ENCODE data around the gene PHACTR1.
"Not testable (repeated sequence)": the region's sequence is repeated elsewhere in the genome, so short reads cannot be mapped to it uniquely, and the experiment has no call there.

The PHACTR1 gene

GRCh38 chr6:13147782-13148181 lies 431.2 kb downstream of the PHACTR1 start:
- no peak for DNase-seq (ENCODE audit: low read depth, low spot score)
- no peak overlapping the region for H3K4me3 ChIP-seq (ENCODE audit: low read depth, low read length)
- in situ Hi-C loops (cut with HindIII; ENCODE audit: low sequenced_read_pairs), result no loop called here
- TF ChIP-seq CTCF (IDR thresholded peaks at IDR 0.05; ENCODE audit: low read depth, low read length), result no peak

GRCh38 chr6:13152764-13153163 lies 436.2 kb downstream of the PHACTR1 start:
- TF ChIP-seq CTCF (IDR thresholded peaks at IDR 0.05; ENCODE audit: low read depth, low read length), result no peak

GRCh38 chr6:13156381-13156780 lies 439.8 kb downstream of the PHACTR1 start:
- DNase-seq (ENCODE audit: low read depth, low spot score), result peak; percentile 32
- no peak for TF ChIP-seq CTCF (IDR thresholded peaks at IDR 0.05; ENCODE audit: low read depth, low read length)
- in situ Hi-C loops (cut with HindIII; ENCODE audit: low sequenced_read_pairs), result no loop called here
- no peak overlapping the region for H3K4me3 ChIP-seq (ENCODE audit: low read depth, low read length)

More at GRCh38 chr6:13152764-13153163, 436.2 kb downstream of the PHACTR1 start:
- no peak for DNase-seq (ENCODE audit: low read depth, low spot score)
- no peak overlapping the region for H3K4me3 ChIP-seq (ENCODE audit: low read depth, low read length)
- in situ Hi-C loops (cut with HindIII; ENCODE audit: low sequenced_read_pairs), result no loop called here

- no peak for DNase-seq (ENCODE audit: low read depth, low spot score)
- H3K4me3 ChIP-seq (ENCODE audit: low read depth, low read length), result no peak overlapping the region
- in situ Hi-C loops (cut with HindIII; ENCODE audit: low sequenced_read_pairs), result no loop called here
- TF ChIP-seq CTCF (IDR thresholded peaks at IDR 0.05; ENCODE audit: low read depth, low read length), result no peak
Measured at GRCh38 chr6:13157293-13157692, 440.7 kb downstream of the PHACTR1 start.

GRCh38 chr6:13159300-13159699 lies 442.7 kb downstream of the PHACTR1 start:
- DNase-seq (ENCODE audit: low read depth, low spot score), result no peak
- no peak overlapping the region for H3K4me3 ChIP-seq (ENCODE audit: low read depth, low read length)
- TF ChIP-seq CTCF (IDR thresholded peaks at IDR 0.05; ENCODE audit: low read depth, low read length), result no peak
- in situ Hi-C loops (cut with HindIII; ENCODE audit: low sequenced_read_pairs), result no loop called here

GRCh38 chr6:13159822-13160221 lies 443.3 kb downstream of the PHACTR1 start:
- in situ Hi-C loops (cut with HindIII; ENCODE audit: low sequenced_read_pairs); DNase-seq (ENCODE audit: low read depth, low spot score); H3K4me3 ChIP-seq (ENCODE audit: low read depth, low read length): not testable (repeated sequence)

- TF ChIP-seq CTCF (IDR thresholded peaks at IDR 0.05; ENCODE audit: low read depth, low read length), result no peak
- in situ Hi-C loops (cut with HindIII; ENCODE audit: low sequenced_read_pairs), result no loop called here
- DNase-seq (ENCODE audit: low read depth, low spot score), result no peak
- H3K4me3 ChIP-seq (ENCODE audit: low read depth, low read length), result no peak overlapping the region
Measured at GRCh38 chr6:13163161-13163944, 446.8 kb downstream of the PHACTR1 start.
